Activated CD8-positive, alpha-beta memory T cell treated with anti-CD3 and anti-CD28 coated beads for 1 hour (primary cell): ENCODE measurements around the gene ACAP1.

Source experiments
- DNase-seq, 2 donors: peaks; one replicate each; pipeline ENCODE4 v3.0.0-alpha.2; 2020; ENCODE audit warnings: low read depth in 1 of 2; ENCODE audit errors: extremely low read depth in 1 of 2

The ACAP1 gene

GRCh38 chr17:7336240-7337175, at the start of gene ACAP1:
Gene ACAP1, plus strand, starts transcription at chr17:7336529. Its CDS starts 206 bp downstream, at chr17:7336735.
- peak; percentile 70 to 81 for DNase-seq

- DNase-seq: no peak
Measured at GRCh38 chr17:7289256-7290032, 46.9 kb upstream of the ACAP1 start.

- DNase-seq: no peak
Measured at GRCh38 chr17:7290166-7290565, 46.2 kb upstream of the ACAP1 start.

- no peak for DNase-seq
Measured at GRCh38 chr17:7290685-7291084, 45.6 kb upstream of the ACAP1 start.

- no peak for DNase-seq
Measured at GRCh38 chr17:7292194-7292593, 44.1 kb upstream of the ACAP1 start.

- DNase-seq: no peak
Measured at GRCh38 chr17:7292729-7293128, 43.6 kb upstream of the ACAP1 start.

- no peak for DNase-seq
Measured at GRCh38 chr17:7293159-7293558, 43.2 kb upstream of the ACAP1 start.

- no peak for DNase-seq
Measured at GRCh38 chr17:7293816-7294613, 42.3 kb upstream of the ACAP1 start.

GRCh38 chr17:7294614-7295153, 41.6 kb upstream of the ACAP1 start, which contains the start of gene YBX2:
Gene YBX2, minus strand, starts transcription at chr17:7294639. Its CDS starts 139 bp downstream, at chr17:7294500.
- DNase-seq: peak in 1 of 2 donors; percentile 56

GRCh38 chr17:7295230-7296180, 40.8 kb upstream of the ACAP1 start:
- no peak for DNase-seq

GRCh38 chr17:7296189-7296861, 40.0 kb upstream of the ACAP1 start:
- peak in 1 of 2 donors; percentile 54 for DNase-seq

- DNase-seq: no peak
Measured at GRCh38 chr17:7304179-7304578, 32.1 kb upstream of the ACAP1 start.

- peak; percentile 100 for DNase-seq
Measured at GRCh38 chr17:7306911-7307685, 29.2 kb upstream of the ACAP1 start, which contains the start of gene EIF5A. Gene EIF5A, plus strand, starts transcription at chr17:7307628. Its CDS starts 2,008 bp downstream, at chr17:7309636.

GRCh38 chr17:7307686-7308624, 28.4 kb upstream of the ACAP1 start:
- DNase-seq: peak in 1 of 2 donors; percentile 33

- DNase-seq: peak; percentile 69 to 78
Measured at GRCh38 chr17:7308625-7309433, 27.5 kb upstream of the ACAP1 start.

- no peak for DNase-seq
Measured at GRCh38 chr17:7309628-7310027, 26.7 kb upstream of the ACAP1 start.
